Tibial artery (tissue), 4 donors: ENCODE data around the gene PPP1R14C.
"Not testable (repeated sequence)": the region's sequence is repeated elsewhere in the genome, so short reads cannot be mapped to it uniquely, and the experiment has no call there.

Experiments
- DNase-seq, 2 donors: peaks; one replicate each; pipeline ENCODE4 v3.0.0-alpha.2; 2019
- H3K27ac ChIP-seq, 2 donors: fragments of 200-600 bp; sonication (generic) in 1 of 2; 1 replicate in 1 of 2; 2 replicates in 1 of 2; pipeline ENCODE4 v1.5.1; 2018 to 2019; ENCODE audit warnings: mild to moderate bottlenecking in 1 of 2
- H3K27me3 ChIP-seq, 2 donors: fragments of 200-600 bp; sonication (generic) in 1 of 2; one replicate each; pipeline versions ENCODE4 v1.5.1 to v1.6.0; 2016 to 2019
- H3K36me3 ChIP-seq, 3 donors: fragments of 200-600 bp; sonication (generic) in 2 of 3; one replicate each; pipeline ENCODE4 v1.5.1; 2016 to 2019; ENCODE audit warnings: mild to moderate bottlenecking in 2 of 3
- H3K4me1 ChIP-seq, 4 donors: fragments of 200-600 bp; sonication (generic) in 2 of 4; 1 replicate in 3 of 4; 2 replicates in 1 of 4; pipeline ENCODE4 v1.5.1; 2016 to 2019
- H3K4me3 ChIP-seq, 2 donors: fragments of 200-600 bp; sonication (generic) in 1 of 2; 1 replicate in 1 of 2; 2 replicates in 1 of 2; pipeline ENCODE4 v1.5.1; 2018 to 2019; ENCODE audit warnings: mild to moderate bottlenecking in 2 of 2
- H3K9me3 ChIP-seq, 3 donors: fragments of 200-600 bp; sonication (generic) in 1 of 3; one replicate each; pipeline ENCODE4 v1.5.1; 2016 to 2019
- intact Hi-C: fragments of 100-400 bp; cut with DNase I; formaldehyde crosslinking; loops from one replicate; pipeline ENCODE4 v1.15.0; 2023; ENCODE audit warnings: low total_unique reads
- TF ChIP-seq, protein P1 (sequence below), 2 experiments: fragments of 200-600 bp in 1 of 2; fragments of 450-650 bp in 1 of 2; IDR thresholded peaks; one replicate each; pipeline ENCODE4 v1.5.1; 2017 to 2019; ENCODE audit warnings: antibody characterized with exemption in 2 of 2, mild to moderate bottlenecking in 1 of 2, moderate library complexity in 1 of 2

Gene PPP1R14C

GRCh38 chr6:150177952-150178520, 35.2 kb downstream of the PPP1R14C start:
- Histone ChIP-seq H3K36me3 (no peaks in the 10 kb centered on the region), H3K9me3 (no peaks in the 10 kb centered on the region), H3K27ac (no peak overlapping the region), H3K27me3 (no peaks in the 10 kb centered on the region), H3K4me3 (no peak overlapping the region), H3K4me1 (no peaks in the 10 kb centered on the region)
- TF ChIP-seq, protein P1, sequence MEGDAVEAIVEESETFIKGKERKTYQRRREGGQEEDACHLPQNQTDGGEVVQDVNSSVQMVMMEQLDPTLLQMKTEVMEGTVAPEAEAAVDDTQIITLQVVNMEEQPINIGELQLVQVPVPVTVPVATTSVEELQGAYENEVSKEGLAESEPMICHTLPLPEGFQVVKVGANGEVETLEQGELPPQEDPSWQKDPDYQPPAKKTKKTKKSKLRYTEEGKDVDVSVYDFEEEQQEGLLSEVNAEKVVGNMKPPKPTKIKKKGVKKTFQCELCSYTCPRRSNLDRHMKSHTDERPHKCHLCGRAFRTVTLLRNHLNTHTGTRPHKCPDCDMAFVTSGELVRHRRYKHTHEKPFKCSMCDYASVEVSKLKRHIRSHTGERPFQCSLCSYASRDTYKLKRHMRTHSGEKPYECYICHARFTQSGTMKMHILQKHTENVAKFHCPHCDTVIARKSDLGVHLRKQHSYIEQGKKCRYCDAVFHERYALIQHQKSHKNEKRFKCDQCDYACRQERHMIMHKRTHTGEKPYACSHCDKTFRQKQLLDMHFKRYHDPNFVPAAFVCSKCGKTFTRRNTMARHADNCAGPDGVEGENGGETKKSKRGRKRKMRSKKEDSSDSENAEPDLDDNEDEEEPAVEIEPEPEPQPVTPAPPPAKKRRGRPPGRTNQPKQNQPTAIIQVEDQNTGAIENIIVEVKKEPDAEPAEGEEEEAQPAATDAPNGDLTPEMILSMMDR (IDR thresholded peaks at IDR 0.05), result no peak
- intact Hi-C loops, result no loop called here
- no peak for DNase-seq

DNA sequence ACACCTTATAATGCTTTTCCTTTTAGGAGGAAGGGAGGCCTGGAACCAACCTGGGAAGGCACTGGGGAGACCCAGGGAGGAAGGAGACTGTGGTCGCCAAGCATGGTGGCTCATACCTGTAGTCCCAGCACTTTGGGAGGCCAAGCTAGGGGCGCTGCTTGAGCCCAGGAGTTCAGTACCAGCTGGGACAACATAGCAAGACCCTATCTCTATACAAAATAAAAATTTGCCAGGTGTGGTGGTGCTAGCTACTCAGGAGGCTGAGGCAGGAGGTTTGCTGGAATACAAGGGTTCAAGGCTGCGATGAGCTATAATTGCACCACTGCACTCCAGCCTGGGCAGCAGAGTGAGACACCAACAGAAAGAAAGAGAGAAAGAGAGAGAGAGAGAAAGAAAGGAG, 36.2 kb downstream of the PPP1R14C start:
- Histone ChIP-seq H3K27me3 (no peaks in the 10 kb centered on the region), H3K4me3 (no peak overlapping the region), H3K27ac (no peak overlapping the region), H3K9me3 (no peaks in the 10 kb centered on the region), H3K36me3 (no peaks in the 10 kb centered on the region), H3K4me1 (no peaks in the 10 kb centered on the region)
- no peak for DNase-seq
- intact Hi-C loops, result no loop called here
- TF ChIP-seq, protein P1 (IDR thresholded peaks at IDR 0.05), result no peak

GRCh38 chr6:150179907-150180424, 37.1 kb downstream of the PPP1R14C start:
- H3K9me3 ChIP-seq, H3K4me3 ChIP-seq, DNase-seq, H3K27me3 ChIP-seq, H3K36me3 ChIP-seq, intact Hi-C loops, H3K27ac ChIP-seq, H3K4me1 ChIP-seq: not testable (repeated sequence)

DNA sequence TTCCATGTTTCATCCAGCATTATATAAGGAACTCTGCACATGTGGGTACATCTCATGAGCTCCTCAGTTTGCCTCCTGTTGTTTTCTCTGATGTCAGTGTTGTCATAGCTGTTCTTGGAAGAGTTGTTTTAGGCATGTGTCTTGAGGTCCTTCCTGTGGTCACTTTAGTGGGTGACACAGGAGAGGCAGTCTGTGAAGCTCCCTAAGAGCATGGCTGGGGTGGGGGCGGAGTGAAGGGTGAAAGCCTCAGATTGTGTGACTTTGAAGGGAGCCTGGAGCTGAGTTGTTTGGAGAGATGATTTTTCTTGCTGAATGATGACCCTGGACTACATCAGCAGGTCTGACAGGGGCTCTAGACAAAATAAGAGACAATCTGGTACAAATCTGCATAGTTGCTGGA, 37.7 kb downstream of the PPP1R14C start:
- intact Hi-C loops, result no loop called here
- no peak overlapping the region for H3K27ac ChIP-seq
- H3K4me1 ChIP-seq, result no peaks in the 10 kb centered on the region
- TF ChIP-seq, protein P1 (IDR thresholded peaks at IDR 0.05), result no peak
- no peaks in the 10 kb centered on the region for H3K9me3 ChIP-seq
- H3K27me3 ChIP-seq, result no peaks in the 10 kb centered on the region
- H3K4me3 ChIP-seq, result no peak overlapping the region
- DNase-seq, result no peak
- no peaks in the 10 kb centered on the region for H3K36me3 ChIP-seq

DNA sequence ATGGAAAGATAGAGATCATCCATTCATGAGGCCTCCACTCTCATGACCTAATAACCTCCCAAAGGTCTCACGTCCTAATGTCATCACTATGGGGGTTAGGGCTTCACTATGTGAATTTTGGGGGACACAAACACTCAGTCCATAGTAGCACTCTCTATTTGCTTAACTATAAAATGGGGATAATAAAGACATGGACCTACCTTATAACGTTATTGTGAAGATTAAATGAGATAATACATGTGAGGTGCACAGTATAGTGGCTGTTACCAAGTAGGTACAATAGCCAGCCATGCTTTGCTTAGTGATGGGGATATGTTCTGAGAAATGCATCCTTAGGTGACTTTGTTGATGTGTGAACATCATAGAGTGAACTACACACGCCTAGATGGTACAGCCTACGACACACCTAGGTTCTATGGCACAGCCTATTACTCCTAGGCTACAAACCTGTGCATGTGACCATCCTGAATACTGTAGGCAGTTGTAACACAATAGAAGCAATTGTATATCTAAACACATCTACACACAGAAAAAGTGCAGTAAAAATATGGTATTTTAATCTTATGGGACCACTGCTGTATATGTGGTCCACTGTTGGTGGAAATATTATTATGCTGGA, 39.7 kb downstream of the PPP1R14C start:
- H3K36me3 ChIP-seq, result no peaks in the 10 kb centered on the region
- TF ChIP-seq, protein P1 (IDR thresholded peaks at IDR 0.05), result no peak
- H3K27me3 ChIP-seq, result no peaks in the 10 kb centered on the region
- no peaks in the 10 kb centered on the region for H3K9me3 ChIP-seq
- no peaks in the 10 kb centered on the region for H3K4me1 ChIP-seq
- no peak overlapping the region for H3K4me3 ChIP-seq
- intact Hi-C loops, result no loop called here
- no peak overlapping the region for H3K27ac ChIP-seq
- DNase-seq, result no peak

- Histone ChIP-seq H3K4me3 (no peak overlapping the region), H3K9me3 (no peaks in the 10 kb centered on the region), H3K4me1 (no peaks in the 10 kb centered on the region), H3K27ac (no peak overlapping the region), H3K36me3 (no peaks in the 10 kb centered on the region), H3K27me3 (no peaks in the 10 kb centered on the region)
- intact Hi-C loops, result no loop called here
- TF ChIP-seq, protein P1 (IDR thresholded peaks at IDR 0.05), result no peak
- DNase-seq, result no peak
These were observed 40.3 kb downstream of the PPP1R14C start for GRCh38 chr6:150183105-150183504.
